ENCODE data around the gene CFAP65. TPM values are rescaled to one million over a fixed set of nuclear protein-coding genes. Genes with fewer than 3 reads are reported as not detected.

Gene CFAP65
- total RNA-seq, 1 experiment from 2014 or later, result 0.44 TPM

- TF ChIP-seq FOXP4 (CRISPR knock-in tag; IDR thresholded peaks at IDR 0.05) (no peak), ATF2 (CRISPR knock-in tag; IDR thresholded peaks at IDR 0.05; ENCODE audit: borderline replicate concordance, low read depth) (no peak), ZNF396 (CRISPR knock-in tag; IDR thresholded peaks at IDR 0.05; ENCODE audit: borderline replicate concordance) (no peak), GTF2I (CRISPR knock-in tag; conservative IDR thresholded peaks at IDR 0.05) (no peak), FOXJ3 (CRISPR knock-in tag; IDR thresholded peaks at IDR 0.05; ENCODE audit: borderline replicate concordance) (no peak), ZNF263 (CRISPR knock-in tag; IDR thresholded peaks at IDR 0.05; ENCODE audit: low read depth) (no peak)
These were observed 49.4 kb upstream of the CFAP65 start (continued) for GRCh38 chr2:219090436-219091299.

- H3K9me3 Mint-ChIP-seq, result peaks cover 4% of the 10 kb centered on the region; the same call in 1 of the 2 replicates
- no peak for DNase-seq (ENCODE audit: low spot score)
- no peaks in the 10 kb centered on the region for H3K36me3 Mint-ChIP-seq
- ATAC-seq, result no peak
- POLR2A ChIA-PET, result no interaction called here
- H3K27me3 Mint-ChIP-seq (ENCODE audit: low read depth), result no peaks in the 10 kb centered on the region
- H3K4me1 Mint-ChIP-seq, result peaks cover 24% of the 10 kb centered on the region
- H3K4me3 Mint-ChIP-seq, result no peak overlapping the region
- CTCF ChIA-PET, result interaction anchor here (0.7 to 5.0 kb wide), 3 partner anchors 15 to 86 kb away, joined by 3 to 33 read pairs (median 8); no protein-coding TSS in a partner anchor
- no peak overlapping the region for H3K27ac Mint-ChIP-seq
- TF ChIP-seq, protein P1, sequence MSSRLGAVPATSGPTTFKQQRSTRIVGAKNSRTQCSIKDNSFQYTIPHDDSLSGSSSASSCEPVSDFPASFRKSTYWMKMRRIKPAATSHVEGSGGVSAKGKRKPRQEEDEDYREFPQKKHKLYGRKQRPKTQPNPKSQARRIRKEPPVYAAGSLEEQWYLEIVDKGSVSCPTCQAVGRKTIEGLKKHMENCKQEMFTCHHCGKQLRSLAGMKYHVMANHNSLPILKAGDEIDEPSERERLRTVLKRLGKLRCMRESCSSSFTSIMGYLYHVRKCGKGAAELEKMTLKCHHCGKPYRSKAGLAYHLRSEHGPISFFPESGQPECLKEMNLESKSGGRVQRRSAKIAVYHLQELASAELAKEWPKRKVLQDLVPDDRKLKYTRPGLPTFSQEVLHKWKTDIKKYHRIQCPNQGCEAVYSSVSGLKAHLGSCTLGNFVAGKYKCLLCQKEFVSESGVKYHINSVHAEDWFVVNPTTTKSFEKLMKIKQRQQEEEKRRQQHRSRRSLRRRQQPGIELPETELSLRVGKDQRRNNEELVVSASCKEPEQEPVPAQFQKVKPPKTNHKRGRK (CRISPR knock-in tag; IDR thresholded peaks at IDR 0.05; ENCODE audit: borderline replicate concordance), result no peak
- no peak for TF ChIP-seq EMX1 (CRISPR knock-in tag; IDR thresholded peaks at IDR 0.05)
- TF ChIP-seq FOXP4 (CRISPR knock-in tag; IDR thresholded peaks at IDR 0.05), result no peak
- TF ChIP-seq, protein P2, sequence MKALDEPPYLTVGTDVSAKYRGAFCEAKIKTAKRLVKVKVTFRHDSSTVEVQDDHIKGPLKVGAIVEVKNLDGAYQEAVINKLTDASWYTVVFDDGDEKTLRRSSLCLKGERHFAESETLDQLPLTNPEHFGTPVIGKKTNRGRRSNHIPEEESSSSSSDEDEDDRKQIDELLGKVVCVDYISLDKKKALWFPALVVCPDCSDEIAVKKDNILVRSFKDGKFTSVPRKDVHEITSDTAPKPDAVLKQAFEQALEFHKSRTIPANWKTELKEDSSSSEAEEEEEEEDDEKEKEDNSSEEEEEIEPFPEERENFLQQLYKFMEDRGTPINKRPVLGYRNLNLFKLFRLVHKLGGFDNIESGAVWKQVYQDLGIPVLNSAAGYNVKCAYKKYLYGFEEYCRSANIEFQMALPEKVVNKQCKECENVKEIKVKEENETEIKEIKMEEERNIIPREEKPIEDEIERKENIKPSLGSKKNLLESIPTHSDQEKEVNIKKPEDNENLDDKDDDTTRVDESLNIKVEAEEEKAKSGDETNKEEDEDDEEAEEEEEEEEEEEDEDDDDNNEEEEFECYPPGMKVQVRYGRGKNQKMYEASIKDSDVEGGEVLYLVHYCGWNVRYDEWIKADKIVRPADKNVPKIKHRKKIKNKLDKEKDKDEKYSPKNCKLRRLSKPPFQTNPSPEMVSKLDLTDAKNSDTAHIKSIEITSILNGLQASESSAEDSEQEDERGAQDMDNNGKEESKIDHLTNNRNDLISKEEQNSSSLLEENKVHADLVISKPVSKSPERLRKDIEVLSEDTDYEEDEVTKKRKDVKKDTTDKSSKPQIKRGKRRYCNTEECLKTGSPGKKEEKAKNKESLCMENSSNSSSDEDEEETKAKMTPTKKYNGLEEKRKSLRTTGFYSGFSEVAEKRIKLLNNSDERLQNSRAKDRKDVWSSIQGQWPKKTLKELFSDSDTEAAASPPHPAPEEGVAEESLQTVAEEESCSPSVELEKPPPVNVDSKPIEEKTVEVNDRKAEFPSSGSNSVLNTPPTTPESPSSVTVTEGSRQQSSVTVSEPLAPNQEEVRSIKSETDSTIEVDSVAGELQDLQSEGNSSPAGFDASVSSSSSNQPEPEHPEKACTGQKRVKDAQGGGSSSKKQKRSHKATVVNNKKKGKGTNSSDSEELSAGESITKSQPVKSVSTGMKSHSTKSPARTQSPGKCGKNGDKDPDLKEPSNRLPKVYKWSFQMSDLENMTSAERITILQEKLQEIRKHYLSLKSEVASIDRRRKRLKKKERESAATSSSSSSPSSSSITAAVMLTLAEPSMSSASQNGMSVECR (CRISPR knock-in tag; IDR thresholded peaks at IDR 0.05; ENCODE audit: borderline replicate concordance), result no peak
- TF ChIP-seq IRF2 (CRISPR knock-in tag; IDR thresholded peaks at IDR 0.05; ENCODE audit: borderline replicate concordance, low read depth), result no peak
- TF ChIP-seq ZNF532 (CRISPR knock-in tag; IDR thresholded peaks at IDR 0.05; ENCODE audit: borderline replicate concordance), result no peak
- TF ChIP-seq ZNF423 (CRISPR knock-in tag; IDR thresholded peaks at IDR 0.05), result no peak
- TF ChIP-seq SMAD4 (CRISPR knock-in tag; IDR thresholded peaks at IDR 0.05), result no peak
- no peak for TF ChIP-seq JUN (CRISPR knock-in tag; IDR thresholded peaks at IDR 0.05)
- no peak for TF ChIP-seq ZNF396 (CRISPR knock-in tag; IDR thresholded peaks at IDR 0.05; ENCODE audit: borderline replicate concordance)
- no peak for TF ChIP-seq NR1H2 (CRISPR knock-in tag; IDR thresholded peaks at IDR 0.05)
- TF ChIP-seq USF1 (CRISPR knock-in tag; IDR thresholded peaks at IDR 0.05), result no peak
- no peak for TF ChIP-seq ZNF263 (CRISPR knock-in tag; IDR thresholded peaks at IDR 0.05; ENCODE audit: low read depth)
- no peak for TF ChIP-seq ETV6 (CRISPR knock-in tag; IDR thresholded peaks at IDR 0.05)
These were observed 48.0 kb upstream of the CFAP65 start for GRCh38 chr2:219089330-219089729.
